SK-N-SH (cell line): Measurements from ENCODE around the gene PIAS1. TPM values are rescaled to one million over a fixed set of nuclear protein-coding genes. Genes with fewer than 3 reads are reported as not detected.

Experiments used
- CTCF ChIA-PET: fragments of 300-600, 350-600 bp; formaldehyde crosslinking; extraction: SDS; loops from one replicate; lab custom pipeline; 2021; lab: Yijun Ruan, JAX
- POLR2A ChIA-PET: fragments of 350-600 bp; sonication (Branson Sonifier 250); formaldehyde crosslinking; extraction: SDS; loops from one replicate; lab custom pipeline; 2020; ENCODE audit warnings: antibody characterized with exemption, inconsistent platforms; lab: Yijun Ruan, JAX
- DNase-seq: peaks from one replicate; pipeline ENCODE4 v3.0.0; 2012
- H2AFZ ChIP-seq: fragments of 200-600 bp; sonication (generic); 2 replicates; pipeline ENCODE4 v1.8.1; 2016; ENCODE audit warnings: antibody characterized with exemption, mild to moderate bottlenecking, low read depth
- H3F3A ChIP-seq: fragments of 200-600 bp; sonication (generic); replicated peaks from 2 replicates; pipeline ENCODE3; 2016; ENCODE audit warnings: antibody characterized with exemption, mild to moderate bottlenecking; ENCODE audit not compliant: insufficient read depth
- H3K27ac ChIP-seq, 2 experiments: fragments of 200-500 bp in 1 of 2; fragments of 200-600 bp in 1 of 2; sonication (Bioruptor generic) in 1 of 2; sonication (generic), shearing (Covaris generic) in 1 of 2; 2 replicates each; pipeline versions ENCODE4 v1.5.1 to v1.6.1; 2014 to 2016; ENCODE audit warnings: low read depth in 2 of 2, inconsistent platforms in 1 of 2, low read length in 1 of 2, mild to moderate bottlenecking in 1 of 2, mixed read lengths in 1 of 2
- H3K27me3 ChIP-seq: fragments of 200-600 bp; sonication (generic), shearing (Covaris generic); 2 replicates; pipeline ENCODE4 v1.6.1; 2016; ENCODE audit warnings: mixed run types; ENCODE audit not compliant: insufficient read depth
- H3K36me3 ChIP-seq, 2 experiments: fragments of 200-500 bp in 1 of 2; fragments of 200-600 bp in 1 of 2; sonication (Bioruptor generic) in 1 of 2; sonication (generic) in 1 of 2; replicated peaks in 1 of 2; 2 replicates each; pipeline versions ENCODE3 to v1.5.1; 2014 to 2016; ENCODE audit warnings: low read length in 1 of 2, mild to moderate bottlenecking in 1 of 2; ENCODE audit not compliant: insufficient read depth in 2 of 2, control insufficient read depth in 1 of 2
- H3K4me1 ChIP-seq, 2 experiments: fragments of 200-500 bp in 1 of 2; fragments of 200-600 bp in 1 of 2; sonication (Bioruptor generic) in 1 of 2; sonication (generic), shearing (Covaris generic) in 1 of 2; 2 replicates each; pipeline versions ENCODE4 v1.5.1 to v1.6.1; 2014 to 2016; ENCODE audit warnings: low read depth in 1 of 2, low read length in 1 of 2, mixed run types in 1 of 2; ENCODE audit not compliant: insufficient read depth in 2 of 2, control insufficient read depth in 1 of 2
- H3K4me2 ChIP-seq: fragments of 200-600 bp; sonication (generic), shearing (Covaris generic); 2 replicates; pipeline ENCODE4 v1.6.1; 2017; ENCODE audit warnings: mixed run types
- H3K4me3 ChIP-seq, 2 experiments: fragments of 200-500 bp in 1 of 2; fragments of 200-600 bp in 1 of 2; sonication (Bioruptor generic) in 1 of 2; sonication (generic), shearing (Covaris generic) in 1 of 2; 2 replicates each; pipeline versions ENCODE4 v1.5.1 to v1.8.1; 2014 to 2016; ENCODE audit warnings: low read depth in 2 of 2, inconsistent platforms in 1 of 2, low read length in 1 of 2, mild to moderate bottlenecking in 1 of 2, mixed read lengths in 1 of 2, moderate library complexity in 1 of 2
- H3K79me2 ChIP-seq: fragments of 200-600 bp; sonication (generic); 2 replicates; pipeline ENCODE4 v1.8.1; 2017; ENCODE audit warnings: mild to moderate bottlenecking; ENCODE audit not compliant: insufficient read depth
- H3K9ac ChIP-seq: fragments of 200-600 bp; sonication (generic); 2 replicates; pipeline ENCODE4 v1.6.1; 2017; ENCODE audit warnings: mixed run types
- H3K9me2 ChIP-seq: fragments of 200-600 bp; sonication (generic); 2 replicates; pipeline ENCODE4 v1.6.1; 2017; ENCODE audit warnings: mixed run types
- H3K9me3 ChIP-seq: fragments of 200-600 bp; sonication (generic); 2 replicates; pipeline ENCODE4 v1.6.1; 2017; ENCODE audit warnings: mixed run types, mild to moderate bottlenecking, moderate library complexity
- H4K20me1 ChIP-seq: fragments of 200-600 bp; sonication (generic); 2 replicates; pipeline ENCODE4 v1.6.1; 2017; ENCODE audit warnings: mild to moderate bottlenecking, mixed run types; ENCODE audit not compliant: insufficient read depth
- CHD2 ChIP-seq: fragments of 150-350 bp; IDR thresholded peaks from 2 replicates; pipeline ENCODE4 v1.6.1; 2018; ENCODE audit warnings: low read length; ENCODE audit not compliant: partially characterized antibody
- ELF1 ChIP-seq: IDR thresholded peaks from 2 replicates; pipeline ENCODE4 v1.4.0; 2012
- EP300 ChIP-seq, 2 experiments: IDR thresholded peaks; 2 replicates each; pipeline versions ENCODE4 v1.4.0 to v1.6.1; 2012; ENCODE audit warnings: borderline replicate concordance in 1 of 2, low read depth in 1 of 2, low read length in 1 of 2
- FOXJ3 ChIP-seq: sonication (generic); formaldehyde crosslinking; IDR thresholded peaks from 2 replicates; pipeline ENCODE4 v1.5.1; 2020; ENCODE audit warnings: mild to moderate bottlenecking, missing genetic modification reagents
- GATA2 ChIP-seq: sonication (generic); formaldehyde crosslinking; IDR thresholded peaks from 2 replicates; pipeline ENCODE4 v1.5.0; 2020; ENCODE audit warnings: mild to moderate bottlenecking, missing genetic modification reagents
- JUND ChIP-seq: IDR thresholded peaks from 2 replicates; pipeline ENCODE4 v1.4.0; 2012
- MEF2A ChIP-seq: IDR thresholded peaks from 2 replicates; pipeline ENCODE4 v1.4.0; 2012; ENCODE audit warnings: low read depth, borderline replicate concordance
- MXI1 ChIP-seq: IDR thresholded peaks from 2 replicates; pipeline ENCODE4 v1.6.1; 2012; ENCODE audit warnings: mild to moderate bottlenecking, low read depth, low read length, improper control_type of control experiment
- NFIC ChIP-seq: IDR thresholded peaks from 2 replicates; pipeline ENCODE4 v1.4.0; 2012; ENCODE audit warnings: borderline replicate concordance
- NRF1 ChIP-seq: IDR thresholded peaks from 2 replicates; pipeline ENCODE4 v1.6.1; 2012; ENCODE audit warnings: low read depth, mild to moderate bottlenecking, low read length
- POLR2AphosphoS5 ChIP-seq: IDR thresholded peaks from 2 replicates; pipeline ENCODE4 v1.6.1; 2012; ENCODE audit warnings: low read depth, low read length
- RCOR1 ChIP-seq: fragments of 150-350 bp; IDR thresholded peaks from 2 replicates; pipeline ENCODE4 v1.6.1; 2017; ENCODE audit warnings: antibody characterized with exemption, low read length
- RXRA ChIP-seq: IDR thresholded peaks from 2 replicates; pipeline ENCODE4 v1.4.0; 2012; ENCODE audit warnings: low read depth, mild to moderate bottlenecking, borderline replicate concordance
- SIN3A ChIP-seq: IDR thresholded peaks from 2 replicates; pipeline ENCODE4 v1.6.1; 2012; ENCODE audit warnings: low read depth, mild to moderate bottlenecking, low read length, moderate library complexity, borderline replicate concordance
- TAF1 ChIP-seq: IDR thresholded peaks from 2 replicates; pipeline ENCODE4 v1.6.1; 2012; ENCODE audit warnings: low read depth, mild to moderate bottlenecking, low read length, moderate library complexity, borderline replicate concordance
- TCF12 ChIP-seq: IDR thresholded peaks from 2 replicates; pipeline ENCODE4 v1.4.0; 2012
- WGBS: methylation state at CpG from one replicate; pipeline ENCODE4 v1.1.6; 2017; ENCODE audit warnings: low lambda C conversion rate; 5-methylcytosine and 5-hydroxymethylcytosine counted together
- polyA plus RNA-seq, 3 experiments: library from polyadenylated mRNA; depleted of rRNA; stranded (reverse); fragments of >200 nt; gene quantifications; 2 replicates each; pipeline ENCODE4 v1.2.3, GENCODE V29; 2012
- TF ChIP-seq, protein P1 (sequence below): fragments of 200-600 bp; sonication (generic); IDR thresholded peaks from 2 replicates; pipeline ENCODE4 v1.6.1; 2017; ENCODE audit warnings: antibody characterized with exemption, mild to moderate bottlenecking, moderate library complexity
- TF ChIP-seq, protein P2 (sequence below): IDR thresholded peaks from 2 replicates; pipeline ENCODE4; 2012
- TF ChIP-seq, protein P3 (sequence below): IDR thresholded peaks from 2 replicates; pipeline ENCODE4 v1.6.1; 2012; ENCODE audit warnings: mild to moderate bottlenecking, low read depth, low read length, moderate library complexity
- TF ChIP-seq, protein P4 (sequence below): IDR thresholded peaks from 2 replicates; pipeline ENCODE4 v1.4.0; 2012; ENCODE audit warnings: low read depth, borderline replicate concordance

PIAS1 gene
- polyA plus RNA-seq, 1 of the 3 experiments (the other 2 are of a cell fraction) = 9.0 TPM

DNA sequence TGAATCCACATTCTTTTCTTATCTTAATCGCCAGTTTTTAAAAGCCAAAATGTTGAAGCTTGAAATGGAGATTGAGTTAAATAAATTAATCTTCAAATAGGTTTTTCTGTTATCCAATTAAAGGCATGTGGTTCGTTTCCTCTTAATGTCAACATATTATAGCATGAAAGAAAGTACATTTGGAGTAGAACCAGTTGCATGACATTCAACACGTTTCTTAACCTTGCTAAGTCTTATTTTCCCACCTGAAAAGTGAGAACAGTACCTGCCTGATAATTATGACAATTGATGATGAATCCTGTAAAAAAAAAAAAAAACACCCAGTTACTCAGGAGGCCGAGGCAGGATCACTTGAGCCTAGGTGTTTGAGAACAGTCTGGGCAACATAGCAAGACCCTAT, 29.3 kb downstream of the PIAS1 start:
- POLR2A ChIA-PET = no interaction called here
- H3K27ac ChIP-seq = no peak overlapping the region
- no peak for DNase-seq
- H3K4me1 ChIP-seq = peaks cover 0 to under 1% of the 10 kb centered on the region in 2 experiments; a peak in 3 of 4 replicates
- H3K9me3 ChIP-seq = no peaks in the 10 kb centered on the region
- CTCF ChIA-PET = no interaction called here
- H3K27me3 ChIP-seq = no peaks in the 10 kb centered on the region
- 93% methylated on average over 4 of the region's 4 CpGs for WGBS
- H3K36me3 ChIP-seq = peaks cover 19 to 33% of the 10 kb centered on the region in 2 experiments
- peaks cover 64% of the 10 kb centered on the region for H4K20me1 ChIP-seq
- H3K4me3 ChIP-seq = no peak overlapping the region
- H2AFZ ChIP-seq = no peak overlapping the region
- H3K9me2 ChIP-seq = no peaks in the 10 kb centered on the region
- H3K9ac ChIP-seq = no peak overlapping the region
- no peak for TF ChIP-seq ELF1
- TF ChIP-seq MEF2A = no peak
- TF ChIP-seq GATA2 (CRISPR knock-in tag) = no peak
- TF ChIP-seq TAF1 = no peak
- TF ChIP-seq NFIC = no peak
- TF ChIP-seq RXRA = no peak
- TF ChIP-seq, protein P1, sequence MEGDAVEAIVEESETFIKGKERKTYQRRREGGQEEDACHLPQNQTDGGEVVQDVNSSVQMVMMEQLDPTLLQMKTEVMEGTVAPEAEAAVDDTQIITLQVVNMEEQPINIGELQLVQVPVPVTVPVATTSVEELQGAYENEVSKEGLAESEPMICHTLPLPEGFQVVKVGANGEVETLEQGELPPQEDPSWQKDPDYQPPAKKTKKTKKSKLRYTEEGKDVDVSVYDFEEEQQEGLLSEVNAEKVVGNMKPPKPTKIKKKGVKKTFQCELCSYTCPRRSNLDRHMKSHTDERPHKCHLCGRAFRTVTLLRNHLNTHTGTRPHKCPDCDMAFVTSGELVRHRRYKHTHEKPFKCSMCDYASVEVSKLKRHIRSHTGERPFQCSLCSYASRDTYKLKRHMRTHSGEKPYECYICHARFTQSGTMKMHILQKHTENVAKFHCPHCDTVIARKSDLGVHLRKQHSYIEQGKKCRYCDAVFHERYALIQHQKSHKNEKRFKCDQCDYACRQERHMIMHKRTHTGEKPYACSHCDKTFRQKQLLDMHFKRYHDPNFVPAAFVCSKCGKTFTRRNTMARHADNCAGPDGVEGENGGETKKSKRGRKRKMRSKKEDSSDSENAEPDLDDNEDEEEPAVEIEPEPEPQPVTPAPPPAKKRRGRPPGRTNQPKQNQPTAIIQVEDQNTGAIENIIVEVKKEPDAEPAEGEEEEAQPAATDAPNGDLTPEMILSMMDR = no peak
- no peak for TF ChIP-seq EP300 (IDR thresholded peaks at IDR 0.05; ENCODE audit: borderline replicate concordance in 1 of 2, low read depth in 1 of 2, low read length in 1 of 2)
- no peak for TF ChIP-seq FOXJ3
- no peak for TF ChIP-seq NRF1
- TF ChIP-seq MXI1 = no peak
- no peak for TF ChIP-seq RCOR1
- no peak for TF ChIP-seq POLR2AphosphoS5
- TF ChIP-seq, protein P2, sequence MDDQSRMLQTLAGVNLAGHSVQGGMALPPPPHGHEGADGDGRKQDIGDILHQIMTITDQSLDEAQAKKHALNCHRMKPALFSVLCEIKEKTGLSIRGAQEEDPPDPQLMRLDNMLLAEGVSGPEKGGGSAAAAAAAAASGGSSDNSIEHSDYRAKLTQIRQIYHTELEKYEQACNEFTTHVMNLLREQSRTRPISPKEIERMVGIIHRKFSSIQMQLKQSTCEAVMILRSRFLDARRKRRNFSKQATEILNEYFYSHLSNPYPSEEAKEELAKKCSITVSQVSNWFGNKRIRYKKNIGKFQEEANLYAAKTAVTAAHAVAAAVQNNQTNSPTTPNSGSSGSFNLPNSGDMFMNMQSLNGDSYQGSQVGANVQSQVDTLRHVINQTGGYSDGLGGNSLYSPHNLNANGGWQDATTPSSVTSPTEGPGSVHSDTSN = no peak
- TF ChIP-seq, protein P3, sequence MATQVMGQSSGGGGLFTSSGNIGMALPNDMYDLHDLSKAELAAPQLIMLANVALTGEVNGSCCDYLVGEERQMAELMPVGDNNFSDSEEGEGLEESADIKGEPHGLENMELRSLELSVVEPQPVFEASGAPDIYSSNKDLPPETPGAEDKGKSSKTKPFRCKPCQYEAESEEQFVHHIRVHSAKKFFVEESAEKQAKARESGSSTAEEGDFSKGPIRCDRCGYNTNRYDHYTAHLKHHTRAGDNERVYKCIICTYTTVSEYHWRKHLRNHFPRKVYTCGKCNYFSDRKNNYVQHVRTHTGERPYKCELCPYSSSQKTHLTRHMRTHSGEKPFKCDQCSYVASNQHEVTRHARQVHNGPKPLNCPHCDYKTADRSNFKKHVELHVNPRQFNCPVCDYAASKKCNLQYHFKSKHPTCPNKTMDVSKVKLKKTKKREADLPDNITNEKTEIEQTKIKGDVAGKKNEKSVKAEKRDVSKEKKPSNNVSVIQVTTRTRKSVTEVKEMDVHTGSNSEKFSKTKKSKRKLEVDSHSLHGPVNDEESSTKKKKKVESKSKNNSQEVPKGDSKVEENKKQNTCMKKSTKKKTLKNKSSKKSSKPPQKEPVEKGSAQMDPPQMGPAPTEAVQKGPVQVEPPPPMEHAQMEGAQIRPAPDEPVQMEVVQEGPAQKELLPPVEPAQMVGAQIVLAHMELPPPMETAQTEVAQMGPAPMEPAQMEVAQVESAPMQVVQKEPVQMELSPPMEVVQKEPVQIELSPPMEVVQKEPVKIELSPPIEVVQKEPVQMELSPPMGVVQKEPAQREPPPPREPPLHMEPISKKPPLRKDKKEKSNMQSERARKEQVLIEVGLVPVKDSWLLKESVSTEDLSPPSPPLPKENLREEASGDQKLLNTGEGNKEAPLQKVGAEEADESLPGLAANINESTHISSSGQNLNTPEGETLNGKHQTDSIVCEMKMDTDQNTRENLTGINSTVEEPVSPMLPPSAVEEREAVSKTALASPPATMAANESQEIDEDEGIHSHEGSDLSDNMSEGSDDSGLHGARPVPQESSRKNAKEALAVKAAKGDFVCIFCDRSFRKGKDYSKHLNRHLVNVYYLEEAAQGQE = no peak
- TF ChIP-seq, protein P4, sequence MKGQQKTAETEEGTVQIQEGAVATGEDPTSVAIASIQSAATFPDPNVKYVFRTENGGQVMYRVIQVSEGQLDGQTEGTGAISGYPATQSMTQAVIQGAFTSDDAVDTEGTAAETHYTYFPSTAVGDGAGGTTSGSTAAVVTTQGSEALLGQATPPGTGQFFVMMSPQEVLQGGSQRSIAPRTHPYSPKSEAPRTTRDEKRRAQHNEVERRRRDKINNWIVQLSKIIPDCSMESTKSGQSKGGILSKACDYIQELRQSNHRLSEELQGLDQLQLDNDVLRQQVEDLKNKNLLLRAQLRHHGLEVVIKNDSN = no peak
- no peak for TF ChIP-seq JUND
- TF ChIP-seq CHD2 = no peak
- no peak for TF ChIP-seq SIN3A
- no peak for TF ChIP-seq TCF12
- TF ChIP-seq, all 33 proteins: peak for 0
- Histone ChIP-seq H3K4me2 (no peak overlapping the region), H3F3A (no peaks in the 10 kb centered on the region), H3K79me2 (peaks cover 97% of the 10 kb centered on the region)
